Measurements from ENCODE around the gene CST1.

GRCh38 chr20:23783447-23783846 is 32.7 kb upstream of the CST1 start:
- TF ChIP-seq CTCF (conservative IDR thresholded peaks at IDR 0.05; ENCODE audit: low read length) = no peak
- TF ChIP-seq EZH2phosphoT487 (IDR thresholded peaks at IDR 0.05; ENCODE audit: borderline replicate concordance, low read depth, low read length) = no peak
